Measurements from ENCODE around the gene TEX13A.

- TF ChIP-seq, protein P1, sequence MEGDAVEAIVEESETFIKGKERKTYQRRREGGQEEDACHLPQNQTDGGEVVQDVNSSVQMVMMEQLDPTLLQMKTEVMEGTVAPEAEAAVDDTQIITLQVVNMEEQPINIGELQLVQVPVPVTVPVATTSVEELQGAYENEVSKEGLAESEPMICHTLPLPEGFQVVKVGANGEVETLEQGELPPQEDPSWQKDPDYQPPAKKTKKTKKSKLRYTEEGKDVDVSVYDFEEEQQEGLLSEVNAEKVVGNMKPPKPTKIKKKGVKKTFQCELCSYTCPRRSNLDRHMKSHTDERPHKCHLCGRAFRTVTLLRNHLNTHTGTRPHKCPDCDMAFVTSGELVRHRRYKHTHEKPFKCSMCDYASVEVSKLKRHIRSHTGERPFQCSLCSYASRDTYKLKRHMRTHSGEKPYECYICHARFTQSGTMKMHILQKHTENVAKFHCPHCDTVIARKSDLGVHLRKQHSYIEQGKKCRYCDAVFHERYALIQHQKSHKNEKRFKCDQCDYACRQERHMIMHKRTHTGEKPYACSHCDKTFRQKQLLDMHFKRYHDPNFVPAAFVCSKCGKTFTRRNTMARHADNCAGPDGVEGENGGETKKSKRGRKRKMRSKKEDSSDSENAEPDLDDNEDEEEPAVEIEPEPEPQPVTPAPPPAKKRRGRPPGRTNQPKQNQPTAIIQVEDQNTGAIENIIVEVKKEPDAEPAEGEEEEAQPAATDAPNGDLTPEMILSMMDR (conservative IDR thresholded peaks at IDR 0.05; ENCODE audit: low read depth in 2 of 2), result no peak
- no peak for TF ChIP-seq EZH2 (IDR thresholded peaks at IDR 0.05; ENCODE audit: low read depth, unreplicated experiment)
- no peak for TF ChIP-seq JUNB (IDR thresholded peaks at IDR 0.05; ENCODE audit: unreplicated experiment)
- TF ChIP-seq CREB1 (CRISPR knock-in tag; IDR thresholded peaks at IDR 0.05; ENCODE audit: low read depth), result no peak
- TF ChIP-seq POLR2AphosphoS5 (IDR thresholded peaks at IDR 0.05; ENCODE audit: low read depth), result no peak
- TF ChIP-seq, protein P2, sequence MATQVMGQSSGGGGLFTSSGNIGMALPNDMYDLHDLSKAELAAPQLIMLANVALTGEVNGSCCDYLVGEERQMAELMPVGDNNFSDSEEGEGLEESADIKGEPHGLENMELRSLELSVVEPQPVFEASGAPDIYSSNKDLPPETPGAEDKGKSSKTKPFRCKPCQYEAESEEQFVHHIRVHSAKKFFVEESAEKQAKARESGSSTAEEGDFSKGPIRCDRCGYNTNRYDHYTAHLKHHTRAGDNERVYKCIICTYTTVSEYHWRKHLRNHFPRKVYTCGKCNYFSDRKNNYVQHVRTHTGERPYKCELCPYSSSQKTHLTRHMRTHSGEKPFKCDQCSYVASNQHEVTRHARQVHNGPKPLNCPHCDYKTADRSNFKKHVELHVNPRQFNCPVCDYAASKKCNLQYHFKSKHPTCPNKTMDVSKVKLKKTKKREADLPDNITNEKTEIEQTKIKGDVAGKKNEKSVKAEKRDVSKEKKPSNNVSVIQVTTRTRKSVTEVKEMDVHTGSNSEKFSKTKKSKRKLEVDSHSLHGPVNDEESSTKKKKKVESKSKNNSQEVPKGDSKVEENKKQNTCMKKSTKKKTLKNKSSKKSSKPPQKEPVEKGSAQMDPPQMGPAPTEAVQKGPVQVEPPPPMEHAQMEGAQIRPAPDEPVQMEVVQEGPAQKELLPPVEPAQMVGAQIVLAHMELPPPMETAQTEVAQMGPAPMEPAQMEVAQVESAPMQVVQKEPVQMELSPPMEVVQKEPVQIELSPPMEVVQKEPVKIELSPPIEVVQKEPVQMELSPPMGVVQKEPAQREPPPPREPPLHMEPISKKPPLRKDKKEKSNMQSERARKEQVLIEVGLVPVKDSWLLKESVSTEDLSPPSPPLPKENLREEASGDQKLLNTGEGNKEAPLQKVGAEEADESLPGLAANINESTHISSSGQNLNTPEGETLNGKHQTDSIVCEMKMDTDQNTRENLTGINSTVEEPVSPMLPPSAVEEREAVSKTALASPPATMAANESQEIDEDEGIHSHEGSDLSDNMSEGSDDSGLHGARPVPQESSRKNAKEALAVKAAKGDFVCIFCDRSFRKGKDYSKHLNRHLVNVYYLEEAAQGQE (IDR thresholded peaks at IDR 0.05; ENCODE audit: unreplicated experiment), result no peak
- no peak for TF ChIP-seq EZH2phosphoT487 (IDR thresholded peaks at IDR 0.05; ENCODE audit: unreplicated experiment)
- no peak for TF ChIP-seq ZNF331 (CRISPR knock-in tag; IDR thresholded peaks at IDR 0.05; ENCODE audit: low read depth)
- TF ChIP-seq, protein P3, sequence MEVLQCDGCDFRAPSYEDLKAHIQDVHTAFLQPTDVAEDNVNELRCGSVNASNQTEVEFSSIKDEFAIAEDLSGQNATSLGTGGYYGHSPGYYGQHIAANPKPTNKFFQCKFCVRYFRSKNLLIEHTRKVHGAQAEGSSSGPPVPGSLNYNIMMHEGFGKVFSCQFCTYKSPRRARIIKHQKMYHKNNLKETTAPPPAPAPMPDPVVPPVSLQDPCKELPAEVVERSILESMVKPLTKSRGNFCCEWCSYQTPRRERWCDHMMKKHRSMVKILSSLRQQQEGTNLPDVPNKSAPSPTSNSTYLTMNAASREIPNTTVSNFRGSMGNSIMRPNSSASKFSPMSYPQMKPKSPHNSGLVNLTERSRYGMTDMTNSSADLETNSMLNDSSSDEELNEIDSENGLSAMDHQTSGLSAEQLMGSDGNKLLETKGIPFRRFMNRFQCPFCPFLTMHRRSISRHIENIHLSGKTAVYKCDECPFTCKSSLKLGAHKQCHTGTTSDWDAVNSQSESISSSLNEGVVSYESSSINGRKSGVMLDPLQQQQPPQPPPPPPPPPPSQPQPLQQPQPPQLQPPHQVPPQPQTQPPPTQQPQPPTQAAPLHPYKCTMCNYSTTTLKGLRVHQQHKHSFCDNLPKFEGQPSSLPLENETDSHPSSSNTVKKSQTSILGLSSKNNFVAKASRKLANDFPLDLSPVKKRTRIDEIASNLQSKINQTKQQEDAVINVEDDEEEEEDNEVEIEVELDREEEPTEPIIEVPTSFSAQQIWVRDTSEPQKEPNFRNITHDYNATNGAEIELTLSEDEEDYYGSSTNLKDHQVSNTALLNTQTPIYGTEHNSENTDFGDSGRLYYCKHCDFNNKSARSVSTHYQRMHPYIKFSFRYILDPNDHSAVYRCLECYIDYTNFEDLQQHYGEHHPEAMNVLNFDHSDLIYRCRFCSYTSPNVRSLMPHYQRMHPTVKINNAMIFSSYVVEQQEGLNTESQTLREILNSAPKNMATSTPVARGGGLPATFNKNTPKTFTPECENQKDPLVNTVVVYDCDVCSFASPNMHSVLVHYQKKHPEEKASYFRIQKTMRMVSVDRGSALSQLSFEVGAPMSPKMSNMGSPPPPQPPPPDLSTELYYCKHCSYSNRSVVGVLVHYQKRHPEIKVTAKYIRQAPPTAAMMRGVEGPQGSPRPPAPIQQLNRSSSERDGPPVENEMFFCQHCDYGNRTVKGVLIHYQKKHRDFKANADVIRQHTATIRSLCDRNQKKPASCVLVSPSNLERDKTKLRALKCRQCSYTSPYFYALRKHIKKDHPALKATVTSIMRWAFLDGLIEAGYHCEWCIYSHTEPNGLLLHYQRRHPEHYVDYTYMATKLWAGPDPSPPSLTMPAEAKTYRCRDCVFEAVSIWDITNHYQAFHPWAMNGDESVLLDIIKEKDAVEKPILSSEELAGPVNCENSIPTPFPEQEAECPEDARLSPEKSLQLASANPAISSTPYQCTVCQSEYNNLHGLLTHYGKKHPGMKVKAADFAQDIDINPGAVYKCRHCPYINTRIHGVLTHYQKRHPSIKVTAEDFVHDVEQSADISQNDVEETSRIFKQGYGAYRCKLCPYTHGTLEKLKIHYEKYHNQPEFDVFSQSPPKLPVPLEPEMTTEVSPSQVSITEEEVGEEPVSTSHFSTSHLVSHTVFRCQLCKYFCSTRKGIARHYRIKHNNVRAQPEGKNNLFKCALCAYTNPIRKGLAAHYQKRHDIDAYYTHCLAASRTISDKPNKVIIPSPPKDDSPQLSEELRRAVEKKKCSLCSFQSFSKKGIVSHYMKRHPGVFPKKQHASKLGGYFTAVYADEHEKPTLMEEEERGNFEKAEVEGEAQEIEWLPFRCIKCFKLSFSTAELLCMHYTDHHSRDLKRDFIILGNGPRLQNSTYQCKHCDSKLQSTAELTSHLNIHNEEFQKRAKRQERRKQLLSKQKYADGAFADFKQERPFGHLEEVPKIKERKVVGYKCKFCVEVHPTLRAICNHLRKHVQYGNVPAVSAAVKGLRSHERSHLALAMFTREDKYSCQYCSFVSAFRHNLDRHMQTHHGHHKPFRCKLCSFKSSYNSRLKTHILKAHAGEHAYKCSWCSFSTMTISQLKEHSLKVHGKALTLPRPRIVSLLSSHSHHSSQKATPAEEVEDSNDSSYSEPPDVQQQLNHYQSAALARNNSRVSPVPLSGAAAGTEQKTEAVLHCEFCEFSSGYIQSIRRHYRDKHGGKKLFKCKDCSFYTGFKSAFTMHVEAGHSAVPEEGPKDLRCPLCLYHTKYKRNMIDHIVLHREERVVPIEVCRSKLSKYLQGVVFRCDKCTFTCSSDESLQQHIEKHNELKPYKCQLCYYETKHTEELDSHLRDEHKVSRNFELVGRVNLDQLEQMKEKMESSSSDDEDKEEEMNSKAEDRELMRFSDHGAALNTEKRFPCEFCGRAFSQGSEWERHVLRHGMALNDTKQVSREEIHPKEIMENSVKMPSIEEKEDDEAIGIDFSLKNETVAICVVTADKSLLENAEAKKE (CRISPR knock-in tag; IDR thresholded peaks at IDR 0.05), result no peak
- no peak for TF ChIP-seq ZNF114 (CRISPR knock-in tag; IDR thresholded peaks at IDR 0.05)
Measured at GRCh38 chrX:105173071-105173470, 47.4 kb downstream of the TEX13A start.
